ENCODE results near the gene THAP7.
"Not testable (repeated sequence)": the region's sequence is repeated elsewhere in the genome, so short reads cannot be mapped to it uniquely, and the experiment has no call there.

DNA sequence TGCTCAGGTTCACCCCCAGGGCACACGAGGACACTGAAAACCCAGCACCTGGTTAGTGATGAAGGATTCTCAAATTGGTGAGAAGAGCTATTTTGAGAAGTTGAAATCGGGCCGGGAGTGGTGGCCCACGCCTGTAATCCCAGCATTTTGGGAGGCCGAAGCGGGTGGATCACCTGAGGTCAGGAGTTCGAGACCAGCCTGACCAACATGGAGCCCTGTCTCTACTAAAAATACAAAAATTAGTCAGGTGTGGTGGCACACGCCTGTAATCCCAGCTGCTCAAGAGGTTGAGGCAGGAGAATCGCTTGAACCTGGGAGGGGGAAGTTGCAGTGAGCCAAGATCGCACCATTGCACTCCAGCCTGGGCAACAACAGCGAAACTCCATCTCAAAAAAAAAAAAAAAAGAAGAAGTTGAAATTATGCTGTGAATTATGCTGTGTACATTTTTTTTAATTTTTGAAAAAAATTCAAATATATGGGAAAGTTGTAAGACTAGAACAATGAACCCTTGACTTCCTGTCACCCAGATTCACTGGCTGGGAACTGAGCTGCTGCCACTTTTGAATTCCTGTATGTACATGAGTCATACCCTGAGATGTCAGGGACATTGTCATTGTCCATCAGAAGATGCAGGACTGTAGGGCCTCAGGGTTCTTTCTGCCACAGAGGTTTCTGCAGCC lies 29.8 kb downstream of the THAP7 start:
- not testable (repeated sequence) for TF ChIP-seq YY1 (IDR thresholded peaks at IDR 0.05; ENCODE audit: insufficient read depth, insufficient read length); ZNF274 (IDR thresholded peaks at IDR 0.05; ENCODE audit: low read depth, low read length)
